HS-27A (cell line): ENCODE measurements around the gene ZBED1.
"Not testable (repeated sequence)": the region's sequence is repeated elsewhere in the genome, so short reads cannot be mapped to it uniquely, and the experiment has no call there.

Experiments used
- DNase-seq: peaks from one replicate; pipeline ENCODE4 v3.0.0-alpha.2; 2012; ENCODE audit warnings: low read depth, missing footprints

ZBED1 gene

DNA sequence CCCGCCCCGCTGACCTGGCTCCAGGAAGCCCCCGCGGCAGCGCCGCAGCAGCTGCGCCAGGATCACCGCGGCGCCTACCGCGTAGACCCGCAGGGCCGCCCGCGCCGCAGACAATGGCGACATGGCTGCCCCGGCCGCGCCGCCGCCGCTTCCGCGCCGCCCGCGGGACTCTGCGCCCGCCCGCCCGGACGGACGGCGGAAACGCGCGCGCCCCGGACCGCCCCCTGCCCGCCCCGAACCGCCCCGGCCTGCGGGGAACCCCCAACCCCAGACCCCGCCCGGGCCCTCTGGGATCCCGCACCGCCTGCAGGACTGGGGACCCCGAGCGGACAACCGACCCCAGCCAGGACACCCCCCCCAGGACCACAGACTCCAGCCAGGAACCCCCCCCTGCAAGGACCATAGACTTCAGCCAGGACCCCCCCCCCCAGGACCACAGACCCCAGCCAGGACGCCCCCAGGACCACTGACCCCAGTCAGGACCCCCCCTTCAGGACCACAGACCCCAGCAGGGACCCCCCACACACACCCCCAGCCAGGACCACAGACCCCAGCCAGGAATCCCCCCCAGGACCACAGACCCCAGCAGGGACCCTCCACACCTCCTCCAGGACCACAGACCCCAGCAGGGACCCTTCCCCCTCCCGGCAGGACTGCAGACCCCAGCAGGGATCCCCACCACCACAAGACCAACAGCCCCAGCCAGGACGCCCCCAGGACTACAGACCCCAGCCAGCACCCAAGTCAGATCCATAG, at the start of gene ZBED1, which contains the start of gene DHRSX:
Gene ZBED1 (minus strand): TSS at position 174 of the 756 bp plus-strand sequence. CDS start 10,257 bp downstream, outside the sequence.
Gene DHRSX (minus strand): TSS at position 174 of the 756 bp plus-strand sequence. CDS start 51 bp downstream, at position 123.
- no peak for DNase-seq

DNA sequence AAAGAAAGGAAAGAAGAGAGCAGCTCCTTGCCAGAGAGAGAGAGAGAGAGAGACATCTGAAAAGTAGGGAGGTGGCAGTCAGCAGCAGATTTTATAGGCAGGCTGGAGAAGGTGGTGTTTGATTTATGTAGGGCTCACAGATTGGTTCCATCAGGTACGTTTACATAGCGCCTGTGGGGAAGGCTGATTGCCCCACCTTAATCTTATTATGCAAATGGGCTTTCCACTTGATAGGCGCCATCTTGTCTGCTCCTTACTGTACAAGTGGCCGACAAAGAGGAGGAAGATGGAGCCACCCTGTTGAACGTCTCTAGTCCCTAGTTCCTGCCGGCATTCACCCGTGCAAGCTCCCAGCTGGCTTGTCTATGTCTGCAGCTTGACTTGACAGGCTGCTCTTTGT, 49.1 kb upstream of the ZBED1 start:
- DNase-seq, result no peak

DNA sequence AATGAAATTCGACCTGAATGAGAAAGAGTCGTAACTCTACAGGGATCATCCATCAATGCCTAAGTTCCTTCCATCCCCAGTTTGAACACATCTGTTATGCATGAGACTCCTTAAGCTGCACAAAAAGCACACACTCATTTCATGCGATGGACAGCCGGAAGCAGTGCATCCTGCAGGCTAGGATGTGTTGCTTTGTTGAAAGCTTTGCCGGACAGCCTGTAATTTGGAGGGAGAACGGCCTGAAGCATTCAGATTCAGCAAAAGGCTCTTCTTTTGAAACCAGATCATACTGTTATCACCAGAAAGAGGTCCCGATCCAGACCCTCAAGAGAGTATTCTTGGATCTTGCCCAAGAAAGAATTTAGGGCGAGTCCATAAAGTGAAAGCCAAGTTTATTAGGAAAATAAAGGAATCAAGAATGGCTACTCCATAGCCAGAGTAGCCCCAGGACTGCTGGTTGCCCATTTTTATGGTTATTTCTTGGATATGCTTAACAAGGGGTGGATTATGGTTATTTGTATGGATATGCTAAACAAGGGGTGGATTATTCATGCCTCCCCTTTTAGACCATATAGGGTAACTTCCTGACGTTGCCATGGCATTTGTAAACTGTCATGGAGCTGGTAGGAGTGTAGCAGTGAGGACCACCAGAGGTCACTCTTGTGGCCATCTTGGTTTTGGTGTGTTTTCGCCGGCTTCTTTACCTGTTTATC, 48.1 kb upstream of the ZBED1 start:
- DNase-seq, result no peak

DNA sequence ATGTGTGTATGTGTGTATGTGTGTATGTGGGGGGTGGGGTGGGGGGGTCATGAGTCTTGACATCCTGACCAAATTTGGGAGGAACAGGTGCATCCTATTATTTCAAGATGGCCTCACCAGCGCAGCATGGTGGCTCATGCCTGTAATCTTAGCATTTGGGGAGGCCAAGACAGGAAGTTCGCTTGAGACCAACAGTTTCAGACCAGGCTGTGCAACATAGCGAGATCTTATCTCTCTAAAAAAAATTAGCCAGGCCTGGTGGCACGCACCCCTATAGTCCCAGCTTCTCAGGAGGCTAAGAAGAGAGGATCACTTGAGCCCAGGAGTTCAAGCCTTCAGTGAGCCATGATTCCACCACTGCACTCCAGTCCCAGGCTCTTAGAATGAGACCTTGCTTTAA, 47.0 kb upstream of the ZBED1 start:
- DNase-seq, result no peak

DNA sequence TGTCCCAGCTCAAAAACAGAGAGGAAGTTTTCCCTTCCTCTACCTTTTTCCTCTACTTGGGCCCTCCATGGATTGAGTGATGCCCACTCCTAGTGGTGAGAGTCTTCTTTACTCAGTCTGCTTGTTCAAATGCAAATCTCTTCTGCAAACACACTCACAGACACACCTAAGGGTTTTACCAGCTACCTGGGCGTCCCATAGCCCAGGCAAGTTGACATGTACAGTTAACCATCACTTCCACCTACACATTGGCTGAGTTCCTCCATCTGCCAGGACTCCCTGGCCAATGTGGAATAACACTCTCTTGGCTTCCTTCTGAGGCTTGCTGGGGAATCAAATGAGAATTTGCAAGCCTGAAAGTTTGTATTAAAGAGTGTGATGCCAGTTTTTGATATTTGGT, 45.7 kb upstream of the ZBED1 start:
- DNase-seq, result no peak

DNA sequence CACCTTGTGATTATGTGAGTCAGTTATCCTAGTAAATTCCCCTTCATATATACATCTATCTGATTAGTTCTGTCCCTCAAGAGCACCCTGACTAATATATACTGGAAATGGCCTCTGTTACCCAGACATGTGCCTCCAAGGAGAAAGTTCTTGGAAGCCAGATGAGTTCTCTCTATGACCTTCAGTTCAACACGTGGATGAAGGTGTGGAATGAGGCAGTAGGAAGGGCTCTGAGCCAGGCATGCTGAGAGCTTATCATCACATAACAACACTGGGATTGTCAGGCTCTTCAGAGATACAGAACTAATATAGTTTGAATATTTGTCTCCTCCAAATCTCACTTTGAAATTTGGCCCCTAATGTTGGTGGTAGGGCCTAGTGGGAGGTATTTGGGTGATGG, 44.4 kb upstream of the ZBED1 start:
- no peak for DNase-seq

DNA sequence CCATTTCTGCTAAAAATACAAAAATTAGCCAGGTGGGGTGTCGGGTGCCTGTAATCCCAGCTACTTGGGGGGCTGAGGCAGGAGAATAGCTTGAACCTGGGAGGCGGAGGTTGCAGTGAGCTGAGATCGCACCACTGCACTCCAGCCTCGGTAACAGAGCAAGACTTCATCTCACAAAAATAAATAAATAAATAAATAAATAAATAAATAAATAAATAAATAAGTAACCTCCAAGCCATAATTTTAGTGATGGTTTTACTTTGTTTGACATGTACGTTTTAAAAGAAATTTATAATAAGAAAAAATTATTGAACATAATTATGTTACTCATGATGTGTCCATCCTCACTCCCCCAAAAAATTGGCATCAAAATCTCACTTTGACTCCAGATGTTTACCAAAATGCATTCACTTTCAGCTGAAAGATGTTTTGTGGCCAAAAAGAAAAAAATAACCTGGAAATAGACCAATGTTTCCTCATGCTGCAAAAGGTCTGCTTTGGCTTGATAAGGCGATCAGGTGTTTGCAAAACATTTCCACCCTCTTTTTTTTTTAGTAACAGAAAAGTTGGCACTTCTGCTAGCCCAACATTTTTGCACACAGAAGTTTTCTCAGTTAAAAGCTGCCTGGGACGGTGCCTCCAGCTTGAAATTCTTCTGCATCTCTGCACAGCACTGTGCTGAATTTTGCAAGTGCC, 42.2 kb upstream of the ZBED1 start:
- DNase-seq, result no peak

DNA sequence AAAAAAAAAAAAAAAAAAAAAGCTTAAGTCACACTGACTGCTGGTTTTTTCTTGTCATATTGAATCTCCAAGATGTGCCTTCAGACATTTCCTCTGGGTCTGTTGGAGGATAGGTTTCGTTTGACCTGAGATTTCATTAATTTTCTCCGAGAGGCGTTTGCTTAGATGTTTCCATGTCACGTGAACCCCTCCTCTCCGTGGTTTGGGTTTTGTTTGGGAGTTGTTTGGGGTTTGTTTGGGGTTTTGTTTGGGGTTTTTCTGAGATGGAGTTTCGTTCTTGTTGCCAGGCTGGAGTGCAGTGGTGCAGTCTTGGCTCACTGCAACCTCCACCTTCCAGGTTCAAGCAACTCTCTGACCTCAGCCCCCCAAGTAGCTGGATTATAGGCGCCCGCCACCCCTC, 40.8 kb upstream of the ZBED1 start:
- no peak for DNase-seq

DNA sequence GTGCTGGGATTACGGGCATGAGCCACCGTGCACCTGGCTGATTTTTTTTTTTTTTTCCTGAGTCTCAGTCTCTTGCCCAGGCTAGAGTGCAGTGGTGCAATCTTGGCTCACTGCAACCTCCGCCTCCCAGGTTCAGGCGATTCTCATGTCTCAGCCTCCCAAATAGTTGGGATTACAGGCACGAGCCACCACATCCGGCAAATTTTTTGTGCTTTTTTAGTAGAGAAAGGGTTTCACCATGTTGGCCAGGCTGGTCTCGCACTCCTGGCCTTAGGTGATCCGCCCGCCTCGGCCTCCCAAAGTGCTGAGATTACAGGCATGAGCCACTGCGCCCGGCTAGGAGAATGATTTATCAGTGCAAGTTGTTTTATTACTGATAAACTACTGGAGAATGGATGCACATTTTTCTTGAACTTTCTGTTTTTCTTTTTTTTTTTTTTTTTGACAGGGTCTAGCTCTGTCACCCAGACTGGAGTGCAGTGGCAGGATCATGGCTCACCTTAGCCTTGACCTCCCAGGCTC, 39.7 kb upstream of the ZBED1 start:
- DNase-seq, result no peak

DNA sequence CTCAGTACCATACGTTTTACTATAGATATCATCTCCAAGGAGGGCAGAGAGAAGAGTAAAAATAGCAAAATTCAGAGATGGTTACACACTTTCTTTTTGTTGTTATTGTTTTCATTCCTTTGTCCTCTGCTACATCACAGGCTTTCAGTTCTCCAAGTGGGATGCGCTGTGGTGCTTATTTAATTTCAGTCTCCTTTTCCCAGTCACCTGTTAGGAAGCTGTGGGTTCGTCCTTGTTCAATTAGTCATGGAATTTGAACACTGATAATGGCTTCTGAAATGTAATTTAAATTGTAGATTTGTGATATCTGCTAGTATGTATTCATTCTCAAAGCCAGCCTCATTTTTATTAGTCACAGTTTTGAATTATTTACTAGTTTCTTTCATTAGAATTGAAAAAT, 38.8 kb upstream of the ZBED1 start:
- DNase-seq, result no peak

DNA sequence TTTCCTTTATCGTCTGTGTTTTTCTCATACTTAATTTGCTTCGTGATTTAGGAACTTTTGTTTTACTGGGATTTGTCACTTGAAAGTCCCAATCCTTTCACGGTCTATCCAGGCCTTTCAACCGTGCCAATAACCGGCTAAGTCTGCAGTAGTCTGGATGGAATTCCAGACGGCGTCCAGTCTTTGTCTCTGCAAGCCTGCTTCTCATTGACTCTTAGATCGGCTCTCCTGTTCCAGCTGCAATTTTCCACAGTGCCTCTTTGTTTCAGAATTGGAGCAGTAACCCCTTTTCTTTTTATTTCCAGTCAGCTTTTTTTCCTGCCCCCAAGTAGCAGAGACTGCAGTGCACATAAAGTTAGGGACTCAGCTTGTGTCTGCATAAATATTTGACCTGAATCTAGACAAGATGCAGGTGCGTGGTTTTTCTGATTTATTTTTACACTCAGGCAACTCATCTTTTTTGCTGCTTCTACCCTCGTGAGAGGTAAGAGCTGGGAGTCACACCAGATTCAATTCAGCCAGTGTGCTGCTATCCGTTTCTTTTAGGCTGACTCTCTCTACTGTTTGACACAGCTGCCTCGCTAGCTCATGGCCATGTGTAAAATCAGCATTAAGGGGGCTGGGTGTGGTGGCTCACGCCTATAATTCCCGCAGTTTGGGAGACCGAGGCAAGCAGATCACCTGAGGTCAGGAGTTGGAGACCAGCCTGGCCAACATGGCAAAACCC, 37.4 kb upstream of the ZBED1 start:
- no peak for DNase-seq

DNA sequence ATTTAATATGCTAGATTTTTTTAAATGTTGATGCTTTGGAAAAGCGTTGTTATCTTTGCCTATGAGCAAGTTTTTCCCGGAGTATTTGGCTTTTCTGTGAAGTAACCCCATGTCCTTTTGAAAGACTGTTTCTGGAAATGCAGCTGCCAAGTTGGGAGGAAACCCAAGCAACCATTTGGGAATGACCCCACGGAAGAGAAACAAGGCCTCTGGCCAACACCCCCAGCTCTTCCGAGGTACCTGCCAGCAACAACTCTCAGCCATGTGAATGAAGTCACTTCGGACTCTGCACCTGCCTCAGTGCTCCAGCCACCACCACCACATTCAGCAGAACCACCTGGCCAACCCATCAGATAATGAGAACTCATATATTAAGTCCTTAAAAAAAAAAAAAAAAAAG, 36.2 kb upstream of the ZBED1 start:
- DNase-seq, result no peak

DNA sequence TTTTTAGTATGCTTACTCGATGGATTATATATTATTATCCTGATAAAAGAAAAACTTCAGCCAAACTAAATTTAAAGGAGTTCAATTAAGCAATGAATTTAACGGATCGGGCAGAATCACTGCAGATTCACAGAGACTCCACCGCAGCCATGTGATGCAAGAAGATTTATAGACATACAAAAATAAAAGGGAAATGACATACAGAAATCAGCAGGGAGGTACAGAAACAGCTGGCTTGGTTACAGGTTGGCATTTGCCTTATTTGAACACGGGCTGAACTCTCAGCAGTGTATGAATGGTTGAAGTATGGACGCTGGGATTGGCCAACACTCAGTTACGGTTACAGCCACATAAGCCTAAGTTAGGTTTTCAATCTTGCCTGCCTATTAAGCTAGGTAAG, 35.4 kb upstream of the ZBED1 start:
- DNase-seq, result no peak

DNA sequence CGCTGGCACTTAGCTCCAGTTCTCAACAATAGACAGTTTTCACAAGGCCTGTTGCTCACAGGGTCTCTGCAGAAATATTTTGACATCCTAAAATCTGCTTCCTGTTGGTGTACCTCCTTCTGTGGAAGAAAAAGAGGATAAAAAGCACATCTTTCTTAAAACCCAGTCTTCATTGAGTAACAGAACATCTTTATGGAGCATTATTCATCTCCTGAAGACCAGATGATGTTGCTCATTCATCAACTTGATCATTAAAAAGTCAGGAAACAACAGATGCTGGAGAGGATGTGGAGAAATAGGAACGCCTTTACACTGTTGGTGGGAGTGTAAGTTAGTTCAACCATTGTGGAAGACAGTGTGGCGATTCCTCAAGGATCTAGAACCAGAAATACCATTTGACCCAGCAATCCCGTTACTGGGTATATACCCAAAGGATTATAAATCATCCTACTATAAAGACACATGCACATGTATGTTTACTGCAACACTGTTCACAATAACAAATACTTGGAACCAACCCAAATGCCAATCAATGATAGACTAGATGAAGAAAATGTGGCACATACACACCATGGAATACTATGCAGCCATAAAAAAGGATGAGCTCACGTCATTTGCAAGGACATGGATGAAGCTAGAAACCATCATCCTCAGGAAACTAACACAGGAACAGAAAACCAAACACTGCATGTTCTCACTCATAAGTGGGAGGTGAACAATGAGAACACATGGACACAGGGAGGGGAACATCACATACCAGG, 33.7 kb upstream of the ZBED1 start:
- DNase-seq, result not testable (repeated sequence)

DNA sequence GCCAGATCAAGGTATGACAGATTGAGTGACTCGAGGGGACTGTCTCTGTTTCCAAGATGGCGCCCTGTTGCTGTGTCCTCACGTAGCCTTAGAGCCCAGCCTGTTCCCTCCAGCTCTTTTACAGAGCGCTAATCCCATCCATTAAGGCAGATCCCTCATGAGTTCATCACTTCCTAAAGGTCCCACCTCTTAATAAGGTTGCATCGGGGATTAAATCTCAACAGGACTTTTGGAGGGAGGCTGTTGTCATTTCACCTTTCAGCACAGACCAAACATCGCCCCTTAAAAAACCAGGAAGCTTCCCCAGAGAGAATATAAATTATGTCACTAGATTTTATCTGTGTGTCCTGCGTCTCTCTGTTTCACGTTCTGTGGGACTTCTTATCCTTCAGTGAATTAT, 32.6 kb upstream of the ZBED1 start:
- DNase-seq, result no peak

DNA sequence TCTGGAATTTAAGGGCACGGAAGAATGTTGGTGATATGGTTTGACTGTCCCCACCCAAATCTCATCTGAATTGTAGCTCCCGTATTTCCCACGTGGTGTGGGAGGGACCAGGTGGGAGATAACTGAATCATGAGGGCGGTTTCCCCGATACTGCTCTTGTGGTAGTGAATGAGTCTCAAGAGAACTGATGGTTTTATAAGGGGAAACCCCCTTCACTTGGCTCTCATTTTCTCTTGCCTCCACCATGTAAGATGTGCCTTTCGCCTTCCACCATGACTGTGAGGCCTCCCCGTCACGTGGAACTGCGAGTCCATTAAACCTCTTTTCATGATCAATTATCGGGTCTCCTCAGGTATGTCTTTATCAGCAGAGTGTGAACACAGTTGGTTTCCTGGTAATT, 25.6 kb upstream of the ZBED1 start:
- DNase-seq, result no peak

DNA sequence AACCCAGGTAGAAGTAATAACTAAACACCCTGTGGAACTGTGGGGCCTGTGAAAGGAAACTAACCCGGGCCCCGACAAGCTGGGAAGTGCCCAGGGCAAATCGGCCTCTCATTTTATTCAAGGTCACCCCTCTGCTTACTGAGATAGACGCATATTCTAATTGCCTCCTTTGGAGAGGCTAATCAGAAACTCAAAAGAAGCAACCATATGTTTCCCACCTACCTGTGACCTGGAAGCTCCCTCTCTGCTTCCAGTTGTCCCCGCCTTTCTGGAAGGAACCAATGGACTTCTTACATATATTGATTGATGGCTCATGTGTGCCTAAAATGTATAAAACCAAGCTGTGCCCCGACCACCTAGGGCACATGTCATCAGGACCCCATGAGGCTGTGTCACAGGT, 23.1 kb upstream of the ZBED1 start:
- DNase-seq, result no peak

DNA sequence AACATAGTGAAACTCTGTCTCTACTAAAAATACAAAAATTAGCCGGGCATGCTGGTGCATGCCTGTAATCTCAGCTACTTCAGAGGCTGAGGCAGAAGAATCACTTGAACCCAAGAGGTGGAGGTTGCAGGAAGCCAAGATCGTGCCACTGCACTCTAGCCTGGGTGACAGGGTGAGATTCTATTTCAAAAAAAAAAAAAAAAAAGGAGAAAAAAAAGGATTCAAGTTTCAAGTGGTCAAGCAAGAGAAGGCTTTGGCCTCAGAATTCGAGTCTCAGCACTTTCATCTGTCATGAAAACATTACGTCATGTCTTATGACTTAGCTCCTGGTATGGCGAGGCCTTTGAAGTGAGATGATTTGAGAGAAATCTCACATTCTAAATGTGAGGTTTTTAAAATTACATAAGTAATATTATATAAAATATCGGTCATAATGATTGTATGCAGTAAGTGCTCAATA, 21.2 kb upstream of the ZBED1 start:
- DNase-seq, result no peak

DNA sequence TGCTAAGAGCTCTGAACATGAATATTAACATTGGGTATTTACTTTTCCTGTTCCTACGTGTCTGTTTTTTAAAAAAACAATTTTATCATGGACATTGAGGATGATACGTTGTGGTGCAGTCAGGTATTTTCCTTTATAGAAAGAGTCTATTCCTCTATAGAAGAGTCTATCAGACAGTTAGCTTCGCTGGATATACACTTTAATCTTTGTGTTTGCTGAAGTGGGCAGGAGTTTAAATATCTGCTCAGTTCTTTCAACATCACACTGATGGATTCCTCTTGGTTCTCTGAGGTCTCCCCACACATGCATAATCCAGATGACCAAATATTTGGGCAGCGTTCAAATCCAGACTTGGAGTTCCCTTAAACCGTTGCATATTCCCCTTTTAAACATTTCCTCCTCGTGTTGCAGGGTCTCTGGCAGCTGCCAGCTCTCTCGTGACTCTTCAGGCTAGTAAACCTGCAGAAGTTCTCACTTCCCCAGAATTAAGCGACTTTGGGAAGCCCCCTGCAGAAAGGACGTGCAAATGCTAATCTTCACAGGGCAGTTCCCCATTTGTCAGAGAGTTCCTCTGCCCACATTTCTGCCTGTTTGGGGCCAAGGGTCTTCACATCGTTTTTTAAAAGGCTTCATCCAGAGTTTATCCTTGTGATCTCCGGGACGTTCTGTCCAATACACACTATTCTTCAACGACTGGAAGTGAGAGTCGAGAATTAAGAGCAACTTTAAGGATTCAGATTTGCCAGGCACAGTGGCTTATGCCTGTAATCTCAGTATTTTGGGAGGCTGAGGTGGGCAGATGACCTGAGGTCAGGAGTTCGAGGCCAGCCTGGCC, 20.5 kb upstream of the ZBED1 start:
- DNase-seq, result no peak

DNA sequence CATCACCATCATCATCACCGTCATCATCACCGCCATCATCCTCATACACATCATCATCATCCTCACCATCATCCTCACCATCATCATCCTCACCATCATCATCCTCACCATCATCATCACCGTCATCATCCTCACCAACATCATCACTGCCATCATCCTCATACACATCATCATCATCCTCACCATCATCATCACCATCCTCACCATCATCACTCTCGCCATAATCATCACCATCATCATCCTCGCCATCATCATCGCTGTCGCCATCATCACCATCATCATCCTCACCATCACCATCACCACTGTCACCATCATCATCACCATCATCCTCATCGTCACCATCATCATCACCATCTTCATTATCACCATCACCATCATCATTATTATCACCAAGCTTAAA, 19.8 kb upstream of the ZBED1 start:
- DNase-seq, result no peak
